ENCODE results near the gene EPB41L4A.

EPB41L4A gene

DNA sequence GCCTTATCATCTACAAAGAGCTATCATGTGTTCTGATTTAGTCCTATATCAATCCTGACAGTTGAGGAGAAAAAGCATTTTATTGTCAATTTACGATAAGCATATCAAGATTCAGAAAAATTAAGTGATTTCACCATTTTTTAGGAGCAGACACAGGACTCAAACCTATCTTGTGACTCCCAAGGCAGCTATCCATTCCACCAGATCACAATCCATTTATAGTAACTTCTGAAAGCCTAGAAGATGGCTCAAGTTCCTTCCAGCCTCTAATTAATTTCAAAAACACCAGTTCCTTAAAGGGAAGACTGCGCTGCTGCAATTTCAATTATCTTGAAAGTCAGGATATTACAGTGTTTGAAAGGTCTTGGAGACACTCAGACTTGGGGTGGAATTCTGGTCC, 114.3 kb downstream of the EPB41L4A start:
- no peak for DNase-seq

DNA sequence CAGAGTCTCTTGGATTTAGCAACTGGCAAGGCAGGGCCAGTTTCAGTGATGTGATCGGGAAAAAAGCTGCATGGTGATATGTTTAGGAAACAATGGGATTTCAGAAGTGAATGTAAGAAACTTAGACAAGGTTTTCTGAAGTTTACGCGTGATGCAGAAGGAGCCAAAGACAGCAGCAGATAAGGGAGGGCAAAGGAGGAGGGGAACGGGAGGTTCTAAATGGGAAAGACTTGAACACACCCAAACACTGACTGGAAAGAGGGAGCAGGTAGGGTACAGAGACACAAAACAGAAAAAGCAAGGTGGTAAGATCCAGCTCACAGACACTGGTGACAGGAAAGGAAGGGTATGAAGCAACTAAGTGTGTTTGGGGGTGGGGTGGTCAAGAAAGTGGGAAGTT, 115.4 kb downstream of the EPB41L4A start:
- no peak for DNase-seq

DNA sequence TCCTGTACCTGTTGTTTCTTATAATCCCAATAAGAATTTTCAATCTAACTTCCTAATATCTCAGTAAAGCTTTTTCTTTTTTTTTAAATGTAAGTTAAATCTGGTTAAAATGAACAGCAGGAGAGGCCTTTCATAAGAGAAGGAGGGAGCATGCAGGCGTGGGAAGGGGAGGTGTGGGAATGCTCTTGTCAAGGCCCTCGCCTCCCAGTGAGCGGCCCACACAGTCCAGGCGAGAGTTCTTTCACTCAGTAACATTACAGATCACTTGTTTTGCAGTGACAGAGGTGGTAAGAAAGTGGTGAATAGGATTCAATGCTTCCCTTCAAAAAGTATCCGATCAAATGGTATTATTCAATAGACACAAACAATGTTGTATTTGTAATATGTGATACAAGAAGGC, 125.0 kb downstream of the EPB41L4A start:
- DNase-seq: no peak

DNA sequence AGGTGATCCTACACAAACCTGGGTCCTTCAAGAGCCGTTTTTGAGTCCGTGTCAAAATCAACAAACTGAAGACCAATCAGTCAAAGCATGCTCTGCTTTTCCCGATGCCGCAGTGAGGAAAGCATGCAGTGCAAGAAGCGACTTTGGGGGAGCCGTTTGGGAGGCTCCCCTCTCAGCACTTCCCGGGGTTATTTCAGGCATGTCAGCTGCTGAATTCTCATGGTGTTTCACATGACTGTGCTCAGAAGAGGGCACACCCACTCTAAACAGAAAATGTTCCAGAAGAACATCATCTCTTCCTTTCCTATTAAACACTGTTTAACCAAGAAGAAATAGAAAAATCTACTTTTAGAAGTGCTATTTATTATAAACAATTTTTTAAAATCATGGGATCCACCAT, 125.5 kb downstream of the EPB41L4A start:
- no peak for DNase-seq

DNA sequence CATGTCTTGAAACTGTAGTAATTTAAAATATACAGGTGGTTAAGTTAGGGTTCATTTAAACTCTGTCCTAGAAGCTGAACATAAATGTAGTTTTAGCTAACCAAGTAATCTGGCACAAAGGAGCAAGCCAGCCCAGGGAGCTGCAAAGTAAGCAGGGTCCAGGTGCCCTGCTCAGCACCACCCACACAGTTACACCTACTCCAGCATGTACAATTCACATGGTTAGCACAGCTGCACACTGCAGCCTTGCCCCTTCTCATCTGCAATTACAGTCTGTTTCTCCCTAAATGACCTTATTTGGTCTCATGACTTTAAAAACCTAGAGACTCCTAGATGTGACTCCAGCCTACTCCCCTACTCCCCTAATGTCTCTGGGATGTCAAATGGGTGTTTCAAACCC, 128.4 kb downstream of the EPB41L4A start:
- no peak for DNase-seq

DNA sequence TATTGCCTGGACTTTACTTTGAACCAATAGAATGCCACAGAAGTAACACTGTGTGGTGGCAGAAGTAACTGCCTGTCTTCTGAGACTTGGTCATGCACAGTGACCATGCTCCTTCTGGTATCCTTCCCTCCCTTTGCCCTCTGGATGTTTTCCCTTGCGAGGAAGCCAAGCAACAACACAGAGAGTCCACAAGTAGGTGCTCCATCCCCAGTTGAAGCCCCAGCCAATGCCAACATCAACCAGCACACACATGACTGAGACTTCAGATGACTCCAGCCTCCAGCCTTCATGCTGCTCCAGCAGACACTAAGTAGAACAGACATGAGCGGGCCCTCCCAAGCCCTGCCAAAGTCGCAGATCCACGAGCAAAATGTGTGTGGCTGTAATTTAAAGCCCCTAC, 129.6 kb downstream of the EPB41L4A start:
- DNase-seq: no peak

DNA sequence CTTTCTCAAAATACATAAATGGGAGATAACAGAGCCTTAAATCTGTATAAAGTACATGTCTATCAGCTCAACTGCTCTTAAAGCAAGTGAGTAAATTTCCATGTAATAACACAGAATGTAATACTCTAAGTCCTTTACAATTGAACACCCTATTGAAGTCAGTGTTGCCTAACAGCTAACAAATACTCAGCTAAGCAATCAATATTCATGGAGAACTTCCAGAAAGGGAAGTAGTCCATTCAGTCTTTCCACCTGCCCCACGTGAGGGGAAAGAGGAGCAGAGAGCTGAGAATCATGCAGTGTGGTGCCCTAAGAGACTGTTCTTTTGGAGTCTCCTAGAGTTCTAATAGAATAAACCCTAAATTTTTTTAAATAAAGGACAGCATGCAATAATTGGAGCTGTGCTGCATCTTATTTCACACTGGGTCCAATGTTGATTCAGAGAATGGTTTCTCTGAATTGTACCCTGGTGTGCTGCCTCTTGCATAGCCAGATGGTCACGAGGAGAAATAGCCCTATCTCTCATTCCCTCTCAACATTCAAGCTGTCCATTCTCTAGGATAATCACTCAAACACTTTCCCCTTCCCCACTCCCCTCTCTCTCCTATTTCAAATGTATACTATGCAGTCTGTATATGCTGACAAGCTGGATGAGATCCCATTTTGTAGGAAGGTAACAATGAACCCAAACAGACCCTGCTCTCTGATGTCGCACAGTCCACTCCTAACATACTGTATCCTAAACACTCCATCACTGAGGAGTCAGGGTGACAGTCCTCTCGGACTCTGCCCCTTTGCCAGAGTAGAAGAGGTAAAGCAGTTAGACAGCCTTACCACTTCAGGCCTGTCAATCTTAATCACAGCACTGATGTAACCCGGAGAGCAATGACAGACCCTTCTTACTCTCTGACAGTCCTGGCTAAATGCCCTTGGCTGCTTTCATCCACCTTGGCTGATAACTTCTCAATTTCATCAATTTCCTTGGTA, 134.8 kb downstream of the EPB41L4A start:
- no peak for DNase-seq

DNA sequence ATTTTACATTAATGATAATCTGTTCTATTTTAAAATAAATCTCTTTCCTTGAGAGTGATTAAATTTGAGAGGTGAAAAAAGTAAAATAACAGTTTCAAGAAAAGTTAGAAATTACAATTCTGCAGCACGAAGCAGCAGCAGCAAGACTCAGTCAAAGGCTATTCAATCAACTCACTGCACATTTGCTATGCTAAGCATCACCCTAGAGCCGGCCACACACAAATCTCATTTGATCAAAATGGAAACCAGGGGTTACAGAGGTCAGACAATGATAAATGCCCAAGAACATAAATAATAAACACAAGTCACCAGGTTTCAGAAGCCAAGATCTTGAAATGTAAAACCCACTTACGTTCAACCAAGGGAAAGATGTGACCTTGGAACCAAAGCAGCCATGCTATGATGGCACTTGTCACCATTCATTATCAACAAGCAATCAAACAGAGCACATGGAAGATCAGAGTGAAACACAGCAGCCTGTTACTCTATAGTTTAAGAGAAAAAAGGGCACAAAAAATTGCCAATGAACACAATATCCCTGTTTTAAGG, 136.0 kb downstream of the EPB41L4A start:
- no peak for DNase-seq

DNA sequence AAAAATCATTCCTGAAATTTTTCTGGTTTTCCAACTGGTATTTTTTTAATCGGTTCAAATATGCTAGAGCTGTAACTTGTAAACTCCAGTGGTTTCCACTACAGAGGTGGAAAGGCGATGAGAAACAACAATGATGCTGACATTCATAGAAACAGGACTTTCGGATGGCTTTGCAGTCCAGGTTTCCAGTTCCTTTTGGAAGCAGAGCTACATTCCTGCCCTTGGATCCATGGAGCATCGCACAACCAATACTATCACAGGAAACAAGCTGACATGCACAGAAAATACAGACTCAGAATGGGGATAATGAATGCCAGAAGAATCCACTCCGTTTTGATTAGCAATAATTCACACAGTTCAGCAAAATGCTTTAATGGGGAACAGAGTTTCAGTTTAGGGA, 140.0 kb downstream of the EPB41L4A start:
- DNase-seq: no peak

DNA sequence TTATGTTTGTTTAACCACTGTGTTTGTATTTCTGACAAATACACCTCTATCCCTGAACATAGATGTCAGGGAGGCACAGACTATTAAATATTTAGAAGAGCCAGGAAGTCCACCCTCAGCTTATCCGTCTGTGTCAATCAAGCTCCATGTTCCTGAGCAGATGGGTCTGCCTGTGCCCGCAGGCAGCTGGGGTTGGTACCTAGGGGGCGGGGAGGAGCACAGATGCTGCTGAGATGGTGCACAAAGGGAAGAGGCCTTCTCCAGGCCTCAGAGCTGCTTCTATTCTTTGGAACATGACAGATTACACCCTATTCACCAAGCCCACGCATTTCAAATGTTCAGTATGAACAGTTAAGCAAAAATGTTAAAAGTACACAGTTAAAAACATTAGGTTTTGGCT, 142.1 kb downstream of the EPB41L4A start:
- DNase-seq: no peak

DNA sequence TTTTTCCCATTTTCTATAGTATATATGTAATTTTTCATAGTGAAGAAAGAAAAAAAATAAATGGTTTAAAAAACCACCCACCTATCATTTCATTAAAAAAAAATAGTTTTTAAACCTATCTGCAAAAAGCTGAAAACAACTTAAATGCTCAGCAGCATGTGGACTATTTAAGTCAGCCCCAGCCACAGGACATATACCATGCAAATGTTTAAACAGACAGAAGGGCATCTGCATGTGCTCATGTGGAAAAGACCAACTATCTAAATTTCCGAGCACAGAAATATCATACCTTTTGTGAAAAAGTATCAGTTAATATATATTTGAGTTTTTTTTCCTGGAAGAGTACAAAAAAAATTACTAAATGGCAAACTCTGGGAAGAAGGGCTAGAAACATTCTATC, 143.4 kb downstream of the EPB41L4A start:
- no peak for DNase-seq

DNA sequence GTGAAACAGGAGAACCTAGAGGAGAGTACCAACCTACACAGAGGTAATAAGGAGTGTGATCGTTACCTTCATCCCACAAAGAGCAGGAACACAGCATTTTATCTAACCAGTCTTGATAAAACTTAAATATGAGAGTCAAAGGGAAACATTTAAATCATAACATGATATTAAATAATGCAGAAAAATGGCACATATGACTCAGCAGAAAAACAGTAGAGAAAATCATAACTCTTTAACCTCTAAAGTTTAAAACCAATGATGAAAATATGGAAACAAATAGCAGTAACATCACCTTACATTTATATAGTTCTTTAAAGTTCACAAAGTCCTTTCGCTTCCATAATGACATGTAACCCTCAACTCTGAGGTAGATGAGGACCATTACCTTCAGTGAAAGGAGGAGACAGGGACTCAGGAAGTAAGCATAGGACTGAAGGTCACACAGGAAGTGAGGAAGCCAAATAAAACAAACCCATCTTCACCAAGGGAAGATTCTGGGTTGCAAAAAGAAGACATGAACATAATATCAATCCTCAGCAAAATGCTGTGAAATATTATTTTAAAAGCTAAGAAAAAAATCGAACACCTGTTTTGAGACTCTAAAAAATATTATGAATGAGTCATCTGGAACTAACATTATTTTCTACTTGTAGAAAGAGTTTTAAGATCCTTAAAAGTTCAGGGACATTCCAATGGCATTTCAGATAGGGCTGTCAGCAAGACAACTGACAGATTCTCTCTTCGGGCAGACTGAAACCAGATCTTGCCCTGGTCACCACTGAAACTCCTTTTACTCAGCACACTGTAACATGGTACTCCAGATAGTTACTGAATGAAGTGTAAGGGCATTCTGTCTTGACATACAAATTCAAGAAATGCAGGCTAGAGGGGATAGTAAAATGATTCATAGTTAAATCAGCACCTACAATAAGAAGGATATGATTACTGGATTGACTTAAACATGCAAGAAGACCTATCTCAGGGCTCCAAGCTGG, 148.5 kb downstream of the EPB41L4A start:
- no peak for DNase-seq

DNA sequence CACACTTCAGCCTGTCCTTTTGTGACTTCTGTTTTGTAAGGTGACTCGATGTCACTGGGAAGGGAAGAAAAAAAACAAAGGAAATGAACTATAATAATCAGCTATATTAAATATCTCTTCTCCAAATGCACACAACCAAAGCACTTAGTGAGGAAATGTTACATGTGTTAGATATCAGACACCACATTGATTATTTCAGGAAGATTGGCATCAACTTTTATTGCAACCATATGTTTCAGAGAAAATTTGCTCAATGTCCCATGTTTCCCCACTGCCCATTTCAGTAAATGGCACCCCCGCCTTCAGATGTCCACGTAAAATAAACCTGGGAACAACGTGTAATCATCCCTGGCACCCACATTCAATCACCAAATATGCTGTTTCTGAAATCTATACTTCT, 151.8 kb downstream of the EPB41L4A start:
- no peak for DNase-seq

DNA sequence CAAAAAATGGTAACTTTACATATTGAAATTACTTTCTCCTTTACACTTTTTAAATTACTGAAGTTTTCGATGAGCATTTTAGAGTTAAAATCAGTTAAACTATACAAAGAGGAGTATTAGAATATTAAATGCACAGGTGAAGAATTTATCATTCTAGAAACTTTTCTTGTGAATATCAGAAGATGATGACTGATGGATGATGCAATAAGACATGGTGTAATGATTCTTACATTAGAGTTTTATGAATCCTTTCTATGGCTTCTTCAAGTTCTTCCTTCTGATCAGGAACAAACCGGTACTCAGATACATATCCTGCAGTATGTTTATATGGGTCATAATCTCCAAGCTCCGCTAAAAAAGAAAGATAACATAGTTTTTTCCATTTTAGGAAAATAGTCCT, 154.4 kb downstream of the EPB41L4A start:
- DNase-seq: no peak

DNA sequence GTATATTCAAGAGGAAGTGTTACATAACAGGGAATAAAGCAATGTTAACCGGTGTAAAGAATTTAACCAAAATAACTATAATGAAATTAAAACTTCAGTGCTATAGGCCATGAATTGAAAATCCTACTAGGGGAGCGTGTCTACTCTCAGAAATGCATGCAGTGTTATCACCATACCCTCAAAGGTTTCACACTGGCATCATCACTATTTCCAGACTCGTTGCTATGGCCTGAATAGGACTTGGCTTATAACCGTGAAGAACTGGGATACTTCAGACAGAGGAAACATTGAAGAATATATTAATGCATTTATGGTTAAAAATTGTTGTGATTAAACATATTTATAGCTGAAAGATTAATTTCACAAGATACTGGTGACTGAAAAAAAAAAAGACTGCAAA, 154.9 kb downstream of the EPB41L4A start:
- DNase-seq: no peak

DNA sequence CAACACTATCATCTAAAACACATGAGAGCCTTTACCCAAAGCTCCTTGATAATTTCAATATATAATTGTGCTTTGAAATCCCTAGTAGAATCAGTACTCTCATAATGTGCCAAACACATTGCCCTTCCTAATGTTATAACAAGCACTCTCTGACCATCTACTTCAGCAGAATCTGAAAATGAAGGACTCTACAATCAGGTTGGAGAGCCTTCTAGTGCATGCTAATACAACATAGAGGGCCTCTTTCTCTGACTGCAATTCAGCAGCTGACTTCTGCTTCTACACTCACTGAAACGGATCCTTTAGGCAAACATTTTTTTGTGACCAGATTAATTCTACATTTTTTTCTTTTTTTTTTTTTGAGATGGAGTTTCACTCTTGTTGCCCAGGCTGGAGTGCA, 155.6 kb downstream of the EPB41L4A start:
- DNase-seq: no peak

DNA sequence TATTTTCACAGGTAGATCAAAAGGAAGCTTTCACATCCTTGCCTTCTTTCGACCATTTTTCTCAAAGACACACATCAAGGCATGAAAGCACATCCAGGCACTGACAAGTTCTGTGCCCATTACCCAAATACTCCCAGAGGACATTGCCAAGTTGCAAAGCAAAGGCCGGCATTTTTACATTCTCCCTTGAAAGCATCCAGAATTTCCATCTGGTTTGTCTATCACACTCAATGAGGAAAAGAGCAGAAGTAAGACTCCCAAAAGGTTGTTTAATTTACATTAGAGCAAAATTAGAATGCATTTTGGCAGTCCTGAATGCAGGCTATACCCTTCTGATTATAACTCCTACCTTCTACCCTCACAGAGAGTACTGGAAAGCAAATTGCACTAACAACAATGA, 160.5 kb downstream of the EPB41L4A start:
- DNase-seq: no peak

DNA sequence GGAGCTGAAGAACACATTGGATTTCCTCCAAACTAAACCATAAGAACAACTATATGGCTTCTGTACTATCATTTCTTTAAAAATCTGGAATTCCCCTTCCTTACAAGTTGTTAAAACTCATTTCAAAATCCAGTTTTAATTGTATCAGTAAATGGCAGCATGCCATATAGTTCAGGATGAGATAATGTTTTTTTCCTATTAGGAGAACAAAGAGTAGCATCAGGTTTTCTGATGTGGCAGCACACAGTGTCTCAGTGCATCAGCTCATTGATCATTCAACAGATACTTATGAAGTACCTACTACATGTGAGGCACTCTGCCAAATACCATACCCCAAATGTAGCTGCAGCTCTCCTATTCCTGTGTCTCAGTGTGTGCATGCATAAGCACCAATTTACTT, 161.1 kb downstream of the EPB41L4A start:
- DNase-seq: no peak

DNA sequence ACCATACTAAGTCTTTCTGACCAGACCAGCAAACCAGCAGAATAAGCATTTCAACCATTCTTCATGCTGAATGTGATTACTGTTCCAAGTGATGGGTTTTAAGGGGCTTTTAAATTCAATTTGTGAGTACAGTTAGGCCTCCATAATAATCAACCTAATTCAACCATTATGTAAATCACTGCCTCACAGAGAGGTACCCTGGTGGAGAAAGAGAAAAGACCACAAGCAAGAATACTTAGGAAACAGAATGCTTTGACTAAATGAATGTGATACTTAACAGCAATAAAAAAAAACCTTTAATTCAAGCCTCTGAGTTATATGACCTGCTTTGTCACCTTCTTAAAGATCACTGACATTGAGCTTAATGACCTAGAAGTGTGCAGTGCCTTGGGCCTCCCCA, 162.1 kb downstream of the EPB41L4A start:
- no peak for DNase-seq

DNA sequence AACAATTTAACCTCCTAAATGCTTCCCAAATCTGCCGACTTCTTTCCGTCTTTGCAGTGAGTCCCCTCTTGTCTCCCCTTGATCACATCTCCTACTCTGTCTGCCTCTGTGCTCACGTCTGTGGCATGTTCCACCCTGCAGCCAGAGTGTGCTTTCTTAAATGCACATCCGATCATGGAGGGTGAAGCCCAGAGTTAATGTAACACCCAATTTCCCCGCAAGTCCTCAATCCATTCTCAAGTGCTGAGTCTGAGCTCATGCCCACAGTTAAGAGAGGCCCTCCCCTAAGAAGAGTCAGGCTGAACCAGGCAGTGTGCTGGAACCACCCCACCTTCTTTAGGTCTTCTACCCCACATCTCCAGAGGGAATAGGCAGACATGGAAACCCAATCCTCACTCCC, 164.8 kb downstream of the EPB41L4A start:
- no peak for DNase-seq

DNA sequence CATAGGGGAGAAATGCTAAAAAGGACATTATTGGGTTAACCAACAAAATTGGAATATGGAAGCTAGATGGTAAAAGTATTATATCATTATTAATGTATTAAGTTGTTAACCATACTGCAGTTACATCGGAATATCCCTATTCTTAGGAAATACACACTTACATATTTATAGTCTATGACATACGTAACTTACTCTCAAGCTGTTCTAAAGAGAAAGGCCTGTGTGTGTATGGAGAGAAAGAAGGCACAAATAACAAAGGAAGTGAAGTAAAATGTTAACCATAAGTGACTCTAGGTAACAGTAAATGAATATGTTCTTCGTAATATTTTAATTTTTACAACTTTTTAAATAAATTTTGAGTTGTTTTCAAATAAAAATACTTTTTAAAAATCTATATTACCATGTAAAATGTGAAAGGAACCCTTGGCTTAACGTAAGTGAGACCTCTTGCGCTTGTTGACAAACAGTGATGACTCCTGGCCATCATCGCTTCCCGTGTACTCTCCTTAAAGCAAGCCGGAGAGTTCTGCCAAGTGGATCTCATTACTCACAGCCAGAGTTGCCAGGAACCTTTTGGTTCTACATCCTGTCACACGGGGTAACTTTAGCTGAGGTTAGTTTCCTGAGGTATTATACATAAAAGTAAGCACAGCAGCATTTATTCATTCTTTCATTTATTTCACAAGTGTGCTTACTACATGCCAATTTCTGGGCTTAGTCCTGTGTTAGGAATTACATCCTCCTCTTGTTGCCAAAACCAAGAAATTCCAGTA, 165.4 kb downstream of the EPB41L4A start:
- DNase-seq: no peak

DNA sequence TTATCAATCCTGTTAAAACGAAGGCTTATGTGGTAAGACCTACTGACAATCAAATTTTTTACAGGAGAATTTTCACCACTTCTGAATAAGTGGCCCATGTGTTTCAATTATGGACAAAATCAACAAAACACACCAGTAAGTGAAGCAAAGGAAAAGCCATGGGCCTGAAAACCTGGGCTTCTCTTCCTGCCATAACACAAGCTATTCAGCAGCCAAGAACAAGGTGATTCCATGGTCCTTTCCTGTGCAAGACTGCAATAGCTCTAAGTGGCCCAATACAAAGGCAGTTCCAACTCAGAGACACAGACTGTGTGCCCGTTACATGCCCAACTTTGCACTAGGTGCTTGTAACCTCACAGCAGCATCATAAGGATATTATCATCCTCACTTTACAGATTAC, 168.5 kb downstream of the EPB41L4A start:
- no peak for DNase-seq

DNA sequence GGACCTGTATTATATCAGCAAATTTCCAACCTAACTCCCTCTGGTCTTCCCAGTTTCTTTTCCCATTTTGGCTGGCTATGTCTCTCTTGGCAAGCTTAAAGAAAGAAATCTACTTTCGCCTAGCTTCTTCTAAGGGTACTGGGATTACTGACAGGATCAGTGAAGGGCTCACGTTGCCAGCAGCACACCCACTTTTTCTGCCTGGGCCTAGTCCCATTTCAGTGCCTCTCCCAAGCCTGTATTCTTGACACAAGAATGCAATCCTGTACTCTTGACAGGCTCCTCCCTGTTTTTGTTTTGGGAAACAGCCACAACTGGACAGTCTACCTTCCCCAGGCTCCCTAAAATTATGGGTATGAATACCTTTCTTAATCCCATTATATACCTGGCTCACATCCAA, 170.5 kb downstream of the EPB41L4A start:
- DNase-seq: no peak

All from NCI-H2171 (cell line).